Coronary artery (tissue), 2 donors: ENCODE measurements around the gene GGT1.
"Not testable (repeated sequence)": the region's sequence is repeated elsewhere in the genome, so short reads cannot be mapped to it uniquely, and the experiment has no call there.

Source experiments
- DNase-seq: peaks from one replicate; pipeline ENCODE4 v3.0.0-alpha.2; 2017; ENCODE audit warnings: low spot score
- H3K27ac ChIP-seq, 2 donors: fragments of 200-600 bp; sonication (generic); one replicate each; pipeline ENCODE4 v1.5.1; 2016 to 2019
- H3K4me3 ChIP-seq: fragments of 200-600 bp; sonication (generic); 2 replicates; pipeline ENCODE4 v1.5.1; 2016; ENCODE audit warnings: mild to moderate bottlenecking, moderate library complexity
- TF ChIP-seq, protein P1 (sequence below): fragments of 200-600 bp; sonication (generic); IDR thresholded peaks from one replicate; pipeline ENCODE4 v1.5.1; 2019; ENCODE audit warnings: antibody characterized with exemption

GGT1 gene

DNA sequence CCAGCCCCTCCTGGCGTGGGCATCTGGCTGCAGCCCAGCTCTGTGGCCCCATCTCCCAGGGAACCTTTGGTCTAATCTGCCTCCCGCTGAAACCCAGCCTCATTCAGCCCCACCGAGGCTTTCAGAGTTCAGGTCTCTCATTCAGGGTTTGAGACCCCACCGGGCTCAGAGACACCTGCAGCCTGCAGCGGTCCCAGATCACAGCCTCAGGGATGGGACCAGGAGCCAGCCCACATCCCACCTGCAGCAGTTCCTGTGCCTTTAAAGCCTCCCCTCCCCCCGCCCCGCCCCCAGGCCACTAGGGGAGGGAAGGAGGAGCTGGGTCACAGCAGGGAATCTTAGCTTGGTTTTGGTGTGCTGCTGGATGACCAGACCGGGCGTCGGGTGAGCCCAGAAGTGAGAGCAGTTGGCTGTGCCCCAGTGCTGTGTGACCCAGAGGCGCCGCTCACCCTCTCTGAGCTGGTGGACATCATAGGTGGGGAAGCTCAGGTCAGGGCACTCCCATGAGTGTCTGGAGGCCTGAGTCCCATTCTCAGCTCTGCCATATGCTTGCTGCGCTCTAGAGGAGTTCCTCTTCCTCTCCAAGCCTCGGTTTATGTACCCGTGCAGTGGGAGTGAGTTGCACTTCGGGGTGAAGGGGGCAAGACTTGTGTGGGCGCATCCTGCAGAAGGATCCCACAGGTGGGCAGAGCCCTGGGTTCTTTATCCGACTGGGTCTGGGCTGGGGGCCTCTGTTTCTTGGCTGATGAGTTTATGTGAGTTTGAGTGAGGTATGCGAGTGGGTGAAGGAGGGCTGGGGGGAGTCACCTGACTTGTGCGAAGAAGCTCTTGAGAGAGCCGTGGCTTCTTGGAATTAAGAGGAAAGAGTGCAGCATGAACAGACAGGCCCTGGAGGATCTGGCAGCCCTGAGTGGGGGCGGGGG is at the start of gene GGT1:
Gene GGT1, plus strand, starts transcription at position 347 of the 923 bp plus-strand sequence. CDS start 7,889 bp downstream, outside the sequence.
- not testable (repeated sequence) for H3K27ac ChIP-seq

DNA sequence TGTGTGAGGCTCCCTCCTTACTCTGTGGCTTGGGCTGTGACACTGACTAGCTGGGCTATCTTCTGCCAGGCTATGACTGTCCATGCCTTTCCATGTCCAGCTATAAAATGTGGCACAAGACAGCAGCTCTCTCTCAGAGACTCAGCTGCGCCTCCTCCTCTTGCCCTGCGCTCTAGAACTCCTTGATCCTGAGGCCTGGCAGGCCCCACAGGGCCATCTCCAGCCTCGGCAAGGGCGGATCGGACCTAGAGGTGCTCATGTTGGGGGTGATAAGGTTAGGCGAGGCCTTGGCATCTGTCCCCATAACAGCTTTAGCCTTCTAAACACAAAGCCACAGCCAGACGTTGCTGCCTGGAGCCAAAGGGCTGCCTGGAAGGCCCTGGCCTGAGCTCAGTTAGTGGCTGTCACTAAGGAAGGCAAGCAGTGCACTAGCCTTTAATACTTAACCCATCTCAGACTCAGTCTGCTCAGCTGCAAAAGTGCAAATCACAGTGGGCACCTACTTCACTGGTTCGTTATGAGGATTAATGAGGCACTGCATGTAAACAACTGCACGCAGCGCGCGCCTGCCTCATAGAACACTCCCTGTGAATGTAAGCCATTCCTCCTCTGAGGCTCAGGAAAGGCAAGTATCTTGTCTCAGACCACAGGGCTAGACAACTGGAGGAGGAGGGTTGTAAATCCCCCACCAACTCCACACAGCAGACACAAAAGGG is 49.2 kb upstream of the GGT1 start:
- Histone ChIP-seq H3K27ac (peak overlapping the region; percentile 89 to 97), H3K4me3 (peak overlapping the region; percentile 100)
- TF ChIP-seq, protein P1, sequence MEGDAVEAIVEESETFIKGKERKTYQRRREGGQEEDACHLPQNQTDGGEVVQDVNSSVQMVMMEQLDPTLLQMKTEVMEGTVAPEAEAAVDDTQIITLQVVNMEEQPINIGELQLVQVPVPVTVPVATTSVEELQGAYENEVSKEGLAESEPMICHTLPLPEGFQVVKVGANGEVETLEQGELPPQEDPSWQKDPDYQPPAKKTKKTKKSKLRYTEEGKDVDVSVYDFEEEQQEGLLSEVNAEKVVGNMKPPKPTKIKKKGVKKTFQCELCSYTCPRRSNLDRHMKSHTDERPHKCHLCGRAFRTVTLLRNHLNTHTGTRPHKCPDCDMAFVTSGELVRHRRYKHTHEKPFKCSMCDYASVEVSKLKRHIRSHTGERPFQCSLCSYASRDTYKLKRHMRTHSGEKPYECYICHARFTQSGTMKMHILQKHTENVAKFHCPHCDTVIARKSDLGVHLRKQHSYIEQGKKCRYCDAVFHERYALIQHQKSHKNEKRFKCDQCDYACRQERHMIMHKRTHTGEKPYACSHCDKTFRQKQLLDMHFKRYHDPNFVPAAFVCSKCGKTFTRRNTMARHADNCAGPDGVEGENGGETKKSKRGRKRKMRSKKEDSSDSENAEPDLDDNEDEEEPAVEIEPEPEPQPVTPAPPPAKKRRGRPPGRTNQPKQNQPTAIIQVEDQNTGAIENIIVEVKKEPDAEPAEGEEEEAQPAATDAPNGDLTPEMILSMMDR = no peak
- DNase-seq = no peak

More for the DNA sequence above, at the start of gene GGT1:
- H3K4me3 ChIP-seq, DNase-seq: not testable (repeated sequence)

DNA sequence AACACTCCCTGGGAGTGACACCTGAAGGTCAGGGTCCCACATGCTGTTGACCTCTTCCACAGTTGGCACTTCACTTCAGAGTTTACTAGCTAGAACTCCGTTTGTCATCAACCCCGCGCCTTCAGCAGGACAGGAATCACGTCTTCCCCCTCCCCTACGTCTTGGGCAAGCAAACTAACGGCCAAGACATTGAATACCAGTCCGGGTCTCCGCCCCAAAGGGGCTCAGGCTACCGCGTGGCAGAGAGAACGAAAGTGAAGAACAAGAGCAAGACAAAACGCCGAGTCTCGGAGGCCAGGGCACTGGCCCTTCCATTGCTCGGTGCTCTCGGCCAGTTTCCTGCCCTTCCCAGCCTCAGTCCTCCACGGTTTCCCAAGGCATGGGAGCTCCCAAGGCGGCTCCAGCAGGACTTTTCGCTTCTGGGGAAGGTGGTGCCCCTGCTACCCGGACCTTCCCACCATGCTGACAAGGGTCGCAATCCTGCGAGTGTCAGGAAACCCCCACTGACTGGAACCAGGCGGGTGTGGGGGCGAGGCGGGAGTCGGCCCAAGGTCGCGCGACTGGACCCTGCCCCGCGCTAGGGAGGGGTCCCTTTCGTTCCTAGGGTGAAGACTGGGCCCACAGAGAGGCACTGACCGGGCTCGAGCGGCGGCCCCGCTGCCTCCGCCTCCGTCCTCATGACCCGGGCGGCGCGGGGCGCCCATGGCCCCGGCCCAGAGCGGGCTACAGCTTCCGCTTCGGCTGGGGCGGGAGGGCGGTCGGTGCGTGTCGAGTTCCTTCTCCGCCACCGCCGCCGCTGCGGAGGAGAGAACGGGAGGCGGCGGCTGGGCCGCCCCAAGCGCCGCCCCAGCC is 48.5 kb upstream of the GGT1 start, which contains the start of gene GUCD1:
Gene GUCD1, minus strand, starts transcription at position 826 of the 852 bp plus-strand sequence. Its CDS starts 147 bp downstream, at position 679.
- peak within 1 kb of the TSS; percentile 100 for H3K4me3 ChIP-seq
- TF ChIP-seq, protein P1 = no peak
- H3K27ac ChIP-seq = peak within 1 kb of the TSS; percentile 97 to 98
- no peak for DNase-seq

DNA sequence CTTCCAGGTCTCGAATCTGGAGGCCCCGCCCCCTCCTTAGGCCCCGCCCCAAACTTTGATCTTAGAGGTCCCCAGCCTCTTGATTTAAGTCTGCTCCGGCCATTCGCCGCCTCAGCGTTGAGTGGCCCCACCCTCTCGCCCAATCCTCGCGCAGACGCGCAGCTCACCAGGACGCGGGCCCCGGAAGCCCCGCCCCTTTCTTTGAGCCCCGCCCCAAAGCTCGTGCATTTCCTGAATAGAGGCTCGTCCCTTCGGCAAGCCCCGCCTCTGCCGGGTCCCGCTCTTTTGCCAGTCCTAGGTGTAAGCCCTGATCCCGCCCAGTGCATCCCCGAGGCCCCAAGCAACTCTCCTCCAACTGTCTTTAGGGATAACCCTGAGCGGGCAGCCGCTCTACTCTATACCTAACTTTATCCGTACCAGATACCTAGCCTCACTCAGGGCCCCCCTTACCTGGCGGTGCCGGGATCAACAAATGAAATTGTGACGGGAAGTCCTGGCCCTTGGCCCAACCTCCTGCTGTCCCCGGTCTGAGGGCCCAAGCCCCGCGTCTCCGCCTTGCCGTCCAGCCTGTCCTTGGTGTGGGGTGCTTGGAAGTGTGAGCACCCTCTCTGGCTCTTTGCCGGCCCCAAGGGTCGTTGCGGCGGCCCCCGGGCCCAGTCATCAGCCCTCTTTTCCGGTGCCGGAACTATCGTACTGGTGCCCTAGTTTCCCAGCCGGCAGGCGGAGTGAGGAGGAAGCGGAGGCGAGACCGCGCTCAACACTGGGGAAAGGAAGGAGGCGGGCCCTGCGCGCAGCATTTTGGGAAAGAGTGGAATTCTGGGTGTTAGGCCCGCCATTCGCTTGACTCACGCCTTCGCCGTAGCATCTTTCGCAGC is 47.6 kb upstream of the GGT1 start, which contains the start of gene SNRPD3:
Gene SNRPD3, plus strand, starts transcription at position 835 of the 875 bp plus-strand sequence. CDS start 1,676 bp downstream, outside the sequence.
- peak; percentile 100 for DNase-seq
- peak within 1 kb of the TSS; percentile 97 to 98 for H3K27ac ChIP-seq
- TF ChIP-seq, protein P1 = no peak
- H3K4me3 ChIP-seq = peak within 1 kb of the TSS; percentile 100

DNA sequence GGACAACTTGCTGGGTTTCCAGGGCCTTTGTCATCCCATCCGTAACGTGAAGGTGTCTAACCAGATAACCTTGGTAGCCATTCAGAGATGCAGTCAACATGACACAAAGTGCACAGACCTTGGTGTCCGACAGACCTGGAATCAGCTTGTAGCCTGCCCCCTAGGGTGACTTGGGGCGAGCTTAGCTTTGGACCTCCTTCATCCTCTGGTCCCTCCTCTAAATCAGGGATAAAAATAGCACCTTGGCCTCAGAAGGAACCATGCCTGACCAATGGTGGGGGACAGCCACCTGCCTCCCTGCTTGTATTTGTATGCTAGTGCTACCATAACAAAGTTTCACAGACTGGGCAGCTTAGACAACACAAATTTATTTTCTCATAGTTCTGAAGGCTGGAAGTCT is 43.5 kb upstream of the GGT1 start:
- no peak overlapping the region for H3K27ac ChIP-seq
- TF ChIP-seq, protein P1 = no peak
- H3K4me3 ChIP-seq = no peak overlapping the region
- no peak for DNase-seq

DNA sequence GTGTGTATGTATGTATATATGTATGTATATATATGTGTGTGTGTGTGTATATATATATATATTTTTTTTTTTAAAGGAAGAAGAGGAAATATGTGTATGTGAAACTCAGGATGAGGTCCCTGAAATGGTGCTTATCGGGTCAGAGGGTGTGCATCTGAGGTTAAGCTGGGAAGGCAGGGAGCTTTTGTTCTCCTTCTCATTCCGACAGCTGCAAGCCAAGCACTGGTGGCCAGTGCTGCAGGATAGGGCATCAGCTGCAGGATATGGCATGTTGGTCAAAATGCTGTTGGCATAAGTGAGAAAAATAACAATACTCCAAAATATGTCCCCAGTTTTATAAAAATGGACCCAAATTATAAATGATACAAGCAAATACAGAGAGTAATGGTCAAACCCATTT is 39.7 kb upstream of the GGT1 start:
- TF ChIP-seq, protein P1 = no peak
- no peak overlapping the region for H3K27ac ChIP-seq
- DNase-seq = no peak
- no peak overlapping the region for H3K4me3 ChIP-seq
